Kidney (tissue), 14 donors: ENCODE results near the gene CNPY3. TPM values are rescaled to one million over a fixed set of nuclear protein-coding genes. Genes with fewer than 3 reads are reported as not detected.
"Not testable (repeated sequence)": the region's sequence is repeated elsewhere in the genome, so short reads cannot be mapped to it uniquely, and the experiment has no call there.

Experiments used
- DNase-seq, 5 donors: peaks; one replicate each; pipeline ENCODE4 v3.0.0-alpha.2; 2013 to 2020
- FAIRE-seq: peaks from 2 replicates; lab custom pipeline; 2012; peaks lifted over from hg19 to GRCh38; lab: Jason Lieb, UNC
- H3K27ac ChIP-seq, 2 donors: one replicate each; pipeline ENCODE4 v1.7.0; 2013; ENCODE audit warnings: low read depth in 2 of 2, low read length in 2 of 2, inconsistent platforms in 1 of 2
- H3K27me3 ChIP-seq: one replicate; pipeline ENCODE4 v1.7.1; 2013; ENCODE audit warnings: low read length, inconsistent platforms; ENCODE audit not compliant: control insufficient read depth, insufficient read depth
- H3K36me3 ChIP-seq, 3 donors: one replicate each; pipeline versions ENCODE4 v1.7.0 to v1.7.1; 2013; ENCODE audit warnings: low read length in 3 of 3, control low read depth in 1 of 3, inconsistent platforms in 1 of 3; ENCODE audit not compliant: insufficient read depth in 3 of 3, control insufficient read depth in 2 of 3
- H3K4me1 ChIP-seq, 3 donors: one replicate each; pipeline versions ENCODE4 v1.7.0 to v1.7.1; 2013; ENCODE audit warnings: low read length in 3 of 3, inconsistent platforms in 1 of 3, low read depth in 1 of 3; ENCODE audit not compliant: control insufficient read depth in 2 of 3, insufficient read depth in 2 of 3
- H3K4me3 ChIP-seq, 3 donors: one replicate each; pipeline versions ENCODE4 v1.7.0 to v1.8.1; 2013; ENCODE audit warnings: low read length in 3 of 3, control low read depth in 1 of 3, inconsistent platforms in 1 of 3
- H3K9ac ChIP-seq, 3 donors: one replicate each; pipeline versions ENCODE4 v1.7.0 to v1.7.1; 2013; ENCODE audit warnings: low read length in 3 of 3, control low read depth in 1 of 3, inconsistent platforms in 1 of 3
- H3K9me3 ChIP-seq, 3 donors: one replicate each; pipeline versions ENCODE4 v1.7.0 to v1.7.1; 2013; ENCODE audit warnings: low read length in 3 of 3, control low read depth in 1 of 3, inconsistent platforms in 1 of 3; ENCODE audit not compliant: control insufficient read depth in 2 of 3, insufficient read depth in 1 of 3
- intact Hi-C: fragments of 100-400 bp; cut with DNase I; formaldehyde crosslinking; loops from one replicate; pipeline ENCODE4 v1.11.1; 2022
- polyA plus RNA-seq: library from polyadenylated mRNA; stranded (reverse); fragments of 350-450 nt; fragmentation: Illumina TruSeq; extraction: RNeasy Lipid Tissue Mini Kit (QIAGEN cat#74804); gene quantifications from one replicate; pipeline ENCODE4 v1.2.3, GENCODE V29; 2014; ENCODE audit warnings: low read depth, low replicate concordance; ENCODE audit not compliant: insufficient read depth
- total RNA-seq: library from RNA; stranded (reverse); fragmentation: NEBNext Ultra II Directional; extraction: Animal tissue kit (Norgen Biotek cat#: 25700); gene quantifications from one replicate; pipeline ENCODE4 v1.2.1, GENCODE V29; 2021
- TF ChIP-seq, protein P1 (sequence below): IDR thresholded peaks from 3 replicates; pipeline ENCODE4 v1.5.1; 2012; ENCODE audit warnings: mild to moderate bottlenecking, moderate library complexity, borderline replicate concordance; ENCODE audit not compliant: insufficient read depth; ENCODE audit errors: extremely low read depth
- donor health status: control.
- donor health status: control.
- donor health status: control.
- donor health status: control.
- donor health status: control.
- donor health status: DM: yes; HTN: yes; CAD: no.
- donor health status: Normal renal cell carcinoma (clear cell type).

The CNPY3 gene
- total and polyA plus RNA-seq, 2 donors from 2014 or later = 40.1 to 49.9 TPM

DNA sequence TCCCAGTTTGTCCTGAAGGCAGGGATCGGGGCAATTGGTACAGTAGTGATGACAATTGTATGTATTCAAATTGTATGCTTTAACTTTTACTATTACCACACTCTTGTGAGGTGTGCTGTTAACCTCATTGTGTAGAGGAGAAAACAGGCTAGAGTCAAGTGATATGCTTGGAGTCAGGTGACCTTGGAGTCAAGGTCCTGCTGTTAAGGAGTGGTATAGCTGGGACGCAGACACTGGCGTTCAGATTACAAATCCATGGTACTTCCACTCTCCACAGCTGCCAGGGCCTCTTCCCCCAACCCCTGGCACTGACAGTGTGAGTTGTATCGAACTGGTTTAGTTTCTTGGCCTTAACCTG lies 10.5 kb downstream of the CNPY3 start:
- H3K36me3 ChIP-seq = peaks cover 0 to 19% (median 19%) of the 10 kb centered on the region in 3 donors
- no peak overlapping the region for H3K4me3 ChIP-seq
- TF ChIP-seq, protein P1, sequence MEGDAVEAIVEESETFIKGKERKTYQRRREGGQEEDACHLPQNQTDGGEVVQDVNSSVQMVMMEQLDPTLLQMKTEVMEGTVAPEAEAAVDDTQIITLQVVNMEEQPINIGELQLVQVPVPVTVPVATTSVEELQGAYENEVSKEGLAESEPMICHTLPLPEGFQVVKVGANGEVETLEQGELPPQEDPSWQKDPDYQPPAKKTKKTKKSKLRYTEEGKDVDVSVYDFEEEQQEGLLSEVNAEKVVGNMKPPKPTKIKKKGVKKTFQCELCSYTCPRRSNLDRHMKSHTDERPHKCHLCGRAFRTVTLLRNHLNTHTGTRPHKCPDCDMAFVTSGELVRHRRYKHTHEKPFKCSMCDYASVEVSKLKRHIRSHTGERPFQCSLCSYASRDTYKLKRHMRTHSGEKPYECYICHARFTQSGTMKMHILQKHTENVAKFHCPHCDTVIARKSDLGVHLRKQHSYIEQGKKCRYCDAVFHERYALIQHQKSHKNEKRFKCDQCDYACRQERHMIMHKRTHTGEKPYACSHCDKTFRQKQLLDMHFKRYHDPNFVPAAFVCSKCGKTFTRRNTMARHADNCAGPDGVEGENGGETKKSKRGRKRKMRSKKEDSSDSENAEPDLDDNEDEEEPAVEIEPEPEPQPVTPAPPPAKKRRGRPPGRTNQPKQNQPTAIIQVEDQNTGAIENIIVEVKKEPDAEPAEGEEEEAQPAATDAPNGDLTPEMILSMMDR = no peak
- H3K27ac ChIP-seq = no peak overlapping the region
- no peak for FAIRE-seq
- no peaks in the 10 kb centered on the region for H3K9me3 ChIP-seq
- H3K27me3 ChIP-seq = no peaks in the 10 kb centered on the region
- no peak overlapping the region for H3K9ac ChIP-seq
- intact Hi-C loops = no loop called here
- no peaks in the 10 kb centered on the region for H3K4me1 ChIP-seq
- peak in 1 of 5 donors; percentile 1 for DNase-seq

DNA sequence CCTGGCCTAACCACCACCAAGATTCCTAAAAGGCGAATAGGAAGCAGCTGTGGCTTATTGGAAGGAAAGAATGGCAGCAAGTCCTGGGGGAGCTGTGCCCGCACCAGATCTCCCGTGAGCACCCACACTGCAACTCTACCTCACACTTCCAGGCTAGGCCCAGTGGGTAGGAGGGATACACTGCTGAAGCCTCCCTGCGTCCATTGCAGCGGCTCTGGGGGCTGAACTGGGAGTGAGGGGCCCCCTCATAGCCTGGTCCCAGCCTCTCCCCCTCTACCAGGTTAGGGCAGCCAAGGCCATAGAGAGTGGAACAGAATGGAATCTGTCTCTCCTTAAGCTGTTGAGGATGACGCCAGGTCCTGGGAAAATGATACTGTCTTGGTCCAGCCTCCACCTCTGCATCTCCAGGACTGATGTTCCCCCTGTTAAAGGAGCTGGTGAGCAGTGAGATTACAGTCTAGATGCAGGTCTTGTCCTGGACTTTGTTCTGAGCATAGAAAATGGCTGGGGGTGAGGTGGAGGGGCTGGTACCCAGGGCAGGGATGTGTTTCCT lies 11.3 kb downstream of the CNPY3 start:
- intact Hi-C loops = no loop called here
- H3K4me1 ChIP-seq = no peaks in the 10 kb centered on the region
- H3K36me3 ChIP-seq = peaks cover 0 to 16% (median 15%) of the 10 kb centered on the region in 3 donors
- no peak overlapping the region for H3K9ac ChIP-seq
- TF ChIP-seq, protein P1 = no peak
- H3K4me3 ChIP-seq = no peak overlapping the region
- peak in 1 of 5 donors; percentile 32 for DNase-seq
- H3K27ac ChIP-seq = no peak overlapping the region
- no peaks in the 10 kb centered on the region for H3K9me3 ChIP-seq
- H3K27me3 ChIP-seq = no peaks in the 10 kb centered on the region
- no peak for FAIRE-seq

DNA sequence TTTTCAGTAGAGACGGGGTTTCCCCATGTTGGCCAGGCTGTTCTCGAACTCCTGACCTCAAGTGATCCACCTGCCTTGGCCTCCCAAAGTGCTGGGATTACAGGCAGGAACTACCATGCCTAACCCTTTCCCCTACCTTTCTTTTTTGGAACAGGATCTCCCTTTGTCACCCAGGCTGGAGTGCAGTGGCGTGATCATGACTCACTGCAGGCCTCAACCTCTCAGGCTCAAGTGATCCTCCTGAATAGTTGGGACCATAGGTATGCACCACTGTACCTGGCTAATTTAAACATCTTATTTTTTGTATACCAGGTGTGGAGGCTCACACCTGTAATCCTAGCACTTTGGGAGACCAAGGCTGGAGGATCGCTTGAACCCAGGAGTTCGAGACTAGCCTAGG lies 12.1 kb downstream of the CNPY3 start:
- H3K4me1 ChIP-seq, H3K27me3 ChIP-seq, H3K9me3 ChIP-seq, H3K9ac ChIP-seq, H3K27ac ChIP-seq, H3K4me3 ChIP-seq, intact Hi-C loops, DNase-seq, H3K36me3 ChIP-seq, FAIRE-seq: not testable (repeated sequence)

DNA sequence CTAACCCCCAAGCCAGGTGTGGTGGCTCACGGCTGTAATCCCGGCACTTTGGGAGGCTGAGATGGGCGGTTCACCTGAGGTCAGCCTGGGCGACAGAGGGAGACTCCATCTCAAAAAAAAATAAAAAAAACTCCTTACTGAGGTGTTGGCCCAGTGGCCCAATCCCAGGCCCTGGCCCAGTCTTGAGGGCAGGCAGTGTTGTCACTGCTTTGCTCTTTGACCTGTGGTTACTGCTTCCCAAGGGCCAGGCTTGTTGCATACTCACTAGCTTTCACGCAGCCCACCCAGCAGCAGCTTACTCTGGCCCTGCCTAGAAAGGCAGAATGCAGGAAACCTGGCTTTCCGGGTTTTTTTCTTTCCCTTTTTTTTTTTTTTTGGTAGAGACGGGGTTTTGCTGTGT lies 13.2 kb downstream of the CNPY3 start:
- H3K4me1 ChIP-seq = no peaks in the 10 kb centered on the region
- no peak overlapping the region for H3K4me3 ChIP-seq
- H3K36me3 ChIP-seq = peaks cover 0 to 9% (median 0%) of the 10 kb centered on the region in 3 donors
- H3K27me3 ChIP-seq = no peaks in the 10 kb centered on the region
- no peak overlapping the region for H3K9ac ChIP-seq
- H3K27ac ChIP-seq = no peak overlapping the region
- intact Hi-C loops = no loop called here
- no peaks in the 10 kb centered on the region for H3K9me3 ChIP-seq
- peak in 1 of 5 donors; percentile 15 for DNase-seq
- no peak for FAIRE-seq
- TF ChIP-seq, protein P1 = no peak
